Prostate gland (tissue), 2 donors: Measurements from ENCODE around the gene ATP13A4. TPM values are rescaled to one million over a fixed set of nuclear protein-coding genes. Genes with fewer than 3 reads are reported as not detected.

Experiments used
- DNase-seq: peaks from one replicate; pipeline ENCODE4 v3.0.0-alpha.2; 2019; ENCODE audit warnings: low spot score
- H3K27ac ChIP-seq, 2 donors: fragments of 200-600 bp; sonication (generic); 2 replicates each; pipeline ENCODE4 v1.5.1; 2017 to 2019
- H3K27me3 ChIP-seq: fragments of 200-600 bp; sonication (generic); replicated peaks from 2 replicates; pipeline ENCODE4 v1.5.1; 2019; ENCODE audit not compliant: insufficient read depth
- H3K36me3 ChIP-seq, 2 donors: fragments of 200-600 bp; sonication (generic); 1 replicate in 1 of 2; 2 replicates in 1 of 2; pipeline versions ENCODE4 v1.5.1 to v1.8.1; 2017 to 2019
- H3K4me1 ChIP-seq: fragments of 200-600 bp; sonication (generic); replicated peaks from 2 replicates; pipeline ENCODE4 v1.5.1; 2019
- H3K4me3 ChIP-seq, 2 donors: fragments of 200-600 bp; sonication (generic); 2 replicates each; pipeline ENCODE4 v1.5.1; 2017 to 2019
- H3K9me3 ChIP-seq: fragments of 200-600 bp; sonication (generic); 2 replicates; pipeline ENCODE4 v1.5.1; 2017
- CTCF ChIP-seq, 4 experiments: fragments of 200-600 bp in 2 of 4; fragments of 450-650 bp in 2 of 4; sonication (generic) in 2 of 4; IDR thresholded peaks; 1 replicate in 3 of 4; 2 replicates in 1 of 4; pipeline ENCODE4 v1.5.1; 2016 to 2019; ENCODE audit warnings: antibody characterized with exemption in 4 of 4, mild to moderate bottlenecking in 2 of 4, moderate library complexity in 2 of 4
- POLR2A ChIP-seq: fragments of 450-650 bp; IDR thresholded peaks from one replicate; pipeline ENCODE4 v1.6.1; 2016; ENCODE audit warnings: antibody characterized with exemption, mild to moderate bottlenecking
- POLR2AphosphoS5 ChIP-seq: sonication (generic); formaldehyde crosslinking; IDR thresholded peaks from one replicate; pipeline ENCODE4 v1.6.1; 2017; ENCODE audit warnings: antibody characterized with exemption
- WGBS: methylation state at CpG from one replicate; pipeline ENCODE4 v1.1.5; 2018; 5-methylcytosine and 5-hydroxymethylcytosine counted together
- intact Hi-C: fragments of 100-400 bp; cut with DNase I; formaldehyde crosslinking; loops from one replicate; pipeline ENCODE4 v1.14.2; 2022
- total RNA-seq, 2 donors: library from RNA; depleted of rRNA; stranded (reverse); fragments of >200 nt; gene quantifications; one replicate each; pipeline ENCODE4 v1.1.0, GENCODE V29; 2016

ATP13A4 gene
- total RNA-seq, 2 donors from 2014 or later = 2.0 TPM; not detected in 1

GRCh38 chr3:193470710-193471109 is 84.0 kb downstream of the ATP13A4 start:
- H3K9me3 ChIP-seq = no peaks in the 10 kb centered on the region
- H3K4me3 ChIP-seq = no peak overlapping the region
- H3K4me1 ChIP-seq = no peaks in the 10 kb centered on the region
- TF ChIP-seq POLR2A (no peak), CTCF (IDR thresholded peaks at IDR 0.05) (no peak), POLR2AphosphoS5 (no peak)
- no peaks in the 10 kb centered on the region for H3K36me3 ChIP-seq
- no peaks in the 10 kb centered on the region for H3K27me3 ChIP-seq
- intact Hi-C loops = no loop called here
- H3K27ac ChIP-seq = no peak overlapping the region
- no peak for DNase-seq
- 80% methylated on average over 6 of the region's 6 CpGs for WGBS

GRCh38 chr3:193465992-193466608 is 88.6 kb downstream of the ATP13A4 start:
- intact Hi-C loops = no loop called here
- Histone ChIP-seq H3K9me3 (no peaks in the 10 kb centered on the region), H3K4me3 (no peak overlapping the region), H3K27ac (no peak overlapping the region), H3K4me1 (no peaks in the 10 kb centered on the region), H3K36me3 (no peaks in the 10 kb centered on the region), H3K27me3 (no peaks in the 10 kb centered on the region)
- no peak for DNase-seq
- no peak for TF ChIP-seq POLR2AphosphoS5
- TF ChIP-seq CTCF (IDR thresholded peaks at IDR 0.05) = no peak
- TF ChIP-seq POLR2A = no peak
- 73% methylated on average over 6 of the region's 6 CpGs for WGBS

GRCh38 chr3:193464889-193465288 is 89.8 kb downstream of the ATP13A4 start:
- no peaks in the 10 kb centered on the region for H3K9me3 ChIP-seq
- H3K4me1 ChIP-seq = no peaks in the 10 kb centered on the region
- intact Hi-C loops = loop anchor here (5.0 kb wide), 1 partner anchor 107 kb away; no protein-coding TSS in a partner anchor
- no peak for DNase-seq
- TF ChIP-seq POLR2A (no peak), POLR2AphosphoS5 (no peak), CTCF (IDR thresholded peaks at IDR 0.05) (no peak)
- no peaks in the 10 kb centered on the region for H3K36me3 ChIP-seq
- 95% methylated on average over 8 of the region's 8 CpGs for WGBS
- no peak overlapping the region for H3K4me3 ChIP-seq
- no peak overlapping the region for H3K27ac ChIP-seq
- no peaks in the 10 kb centered on the region for H3K27me3 ChIP-seq

GRCh38 chr3:193457526-193457925 is 97.2 kb downstream of the ATP13A4 start:
- WGBS = 83% methylated on average over 4 of the region's 4 CpGs
- Histone ChIP-seq H3K36me3 (no peaks in the 10 kb centered on the region), H3K27ac (no peak overlapping the region), H3K27me3 (no peaks in the 10 kb centered on the region), H3K4me1 (no peaks in the 10 kb centered on the region), H3K4me3 (no peak overlapping the region), H3K9me3 (no peaks in the 10 kb centered on the region)
- TF ChIP-seq POLR2A = no peak
- TF ChIP-seq CTCF (IDR thresholded peaks at IDR 0.05) = no peak
- no peak for TF ChIP-seq POLR2AphosphoS5
- DNase-seq = no peak
- intact Hi-C loops = loop anchor here (10.0 kb wide), 1 partner anchor 643 kb away; no protein-coding TSS in a partner anchor

- no peaks in the 10 kb centered on the region for H3K27me3 ChIP-seq
- no peaks in the 10 kb centered on the region for H3K4me1 ChIP-seq
- H3K4me3 ChIP-seq = no peak overlapping the region
- no peak for DNase-seq
- H3K9me3 ChIP-seq = no peaks in the 10 kb centered on the region
- H3K27ac ChIP-seq = no peak overlapping the region
- no peak for TF ChIP-seq POLR2A
- no peak for TF ChIP-seq POLR2AphosphoS5
- no peak for TF ChIP-seq CTCF (IDR thresholded peaks at IDR 0.05)
- no peaks in the 10 kb centered on the region for H3K36me3 ChIP-seq
- intact Hi-C loops = loop anchor here (10.0 kb wide), 1 partner anchor 638 kb away; no protein-coding TSS in a partner anchor
Measured at GRCh38 chr3:193452338-193452737, 102.4 kb downstream of the ATP13A4 start.
